Osteoblast (primary cell): ENCODE measurements around the gene COX10. TPM values are rescaled to one million over a fixed set of nuclear protein-coding genes. Genes with fewer than 3 reads are reported as not detected.
"Not testable (repeated sequence)": the region's sequence is repeated elsewhere in the genome, so short reads cannot be mapped to it uniquely, and the experiment has no call there.

Experiments
- DNase-seq: peaks from one replicate; pipeline ENCODE4 v3.0.0; 2011; ENCODE audit warnings: low spot score, mixed read lengths; ENCODE audit not compliant: insufficient read length; ENCODE audit errors: missing footprints
- H2AFZ ChIP-seq: 2 replicates; pipeline ENCODE4 v1.6.0; 2011; ENCODE audit warnings: mild to moderate bottlenecking, low read length
- H3K27ac ChIP-seq: 2 replicates; pipeline ENCODE4 v1.5.1; 2011; ENCODE audit warnings: mild to moderate bottlenecking, low read depth, low read length, moderate library complexity
- H3K27me3 ChIP-seq: 2 replicates; pipeline ENCODE4 v1.6.0; 2012; ENCODE audit warnings: mild to moderate bottlenecking, control low read depth, inconsistent platforms, low read length, moderate library complexity; ENCODE audit not compliant: insufficient read depth
- H3K36me3 ChIP-seq: 2 replicates; pipeline ENCODE4 v1.5.1; 2011; ENCODE audit warnings: mild to moderate bottlenecking, low read length, control low read depth, moderate library complexity; ENCODE audit not compliant: insufficient read depth
- H3K4me1 ChIP-seq: 2 replicates; pipeline ENCODE4 v1.5.1; 2011; ENCODE audit warnings: mild to moderate bottlenecking, low read length, control low read depth, moderate library complexity; ENCODE audit not compliant: insufficient read depth
- H3K4me2 ChIP-seq: 2 replicates; pipeline ENCODE4 v1.6.0; 2011; ENCODE audit warnings: mild to moderate bottlenecking, low read length; ENCODE audit not compliant: insufficient read depth
- H3K4me3 ChIP-seq: fragments of 200-600 bp; sonication (generic); 3 replicates; pipeline ENCODE4 v1.5.1; 2012; ENCODE audit warnings: mild to moderate bottlenecking, low read length, inconsistent platforms; ENCODE audit not compliant: insufficient read depth
- H3K79me2 ChIP-seq: 2 replicates; pipeline ENCODE4 v1.6.0; 2012; ENCODE audit warnings: mild to moderate bottlenecking, low read length, control low read depth, inconsistent platforms; ENCODE audit not compliant: insufficient read depth
- H3K9me3 ChIP-seq: 2 replicates; pipeline ENCODE4 v1.5.1; 2011; ENCODE audit warnings: low read depth, low read length, control low read depth
- H4K20me1 ChIP-seq: 2 replicates; pipeline ENCODE4 v1.6.0; 2012; ENCODE audit warnings: mild to moderate bottlenecking, low read length, control low read depth; ENCODE audit not compliant: insufficient read depth
- CTCF ChIP-seq: IDR thresholded peaks from 2 replicates; pipeline ENCODE4 v1.5.1; 2011; ENCODE audit warnings: mild to moderate bottlenecking, low read depth, low read length, moderate library complexity; ENCODE audit errors: extremely low read depth
- total RNA-seq: library from RNA; depleted of rRNA; stranded (reverse); fragments of >200 nt; gene quantifications from 2 replicates; pipeline ENCODE4 v1.2.3, GENCODE V29; 2012

Gene COX10
- total RNA-seq, 1 donor: 14.8 TPM

- not testable (repeated sequence) for DNase-seq, H3K27me3 ChIP-seq, H2AFZ ChIP-seq, H4K20me1 ChIP-seq, H3K27ac ChIP-seq, H3K79me2 ChIP-seq, H3K9me3 ChIP-seq, H3K36me3 ChIP-seq, H3K4me3 ChIP-seq, H3K4me1 ChIP-seq, H3K4me2 ChIP-seq
Measured at GRCh38 chr17:14192039-14192438, 122.7 kb downstream of the COX10 start.

- H3K4me2 ChIP-seq, H3K4me3 ChIP-seq, H3K79me2 ChIP-seq, H3K36me3 ChIP-seq, DNase-seq, H3K4me1 ChIP-seq, H3K27me3 ChIP-seq, H2AFZ ChIP-seq, H3K9me3 ChIP-seq, H3K27ac ChIP-seq, H4K20me1 ChIP-seq: not testable (repeated sequence)
Measured at GRCh38 chr17:14192636-14193344, 123.5 kb downstream of the COX10 start.

GRCh38 chr17:14196377-14196997 is 127.2 kb downstream of the COX10 start:
- DNase-seq: no peak
- no peaks in the 10 kb centered on the region for H3K4me1 ChIP-seq
- no peaks in the 10 kb centered on the region for H3K9me3 ChIP-seq
- no peak overlapping the region for H3K4me2 ChIP-seq
- no peak overlapping the region for H2AFZ ChIP-seq
- no peaks in the 10 kb centered on the region for H3K79me2 ChIP-seq
- H3K4me3 ChIP-seq: no peak overlapping the region
- no peaks in the 10 kb centered on the region for H3K36me3 ChIP-seq
- no peaks in the 10 kb centered on the region for H4K20me1 ChIP-seq
- H3K27ac ChIP-seq: no peak overlapping the region
- TF ChIP-seq CTCF: peak; percentile 4
- H3K27me3 ChIP-seq: no peaks in the 10 kb centered on the region

- H3K4me1 ChIP-seq: no peaks in the 10 kb centered on the region
- H4K20me1 ChIP-seq: no peaks in the 10 kb centered on the region
- no peaks in the 10 kb centered on the region for H3K36me3 ChIP-seq
- no peak overlapping the region for H2AFZ ChIP-seq
- no peaks in the 10 kb centered on the region for H3K27me3 ChIP-seq
- H3K27ac ChIP-seq: no peak overlapping the region
- no peak for DNase-seq
- no peak overlapping the region for H3K4me2 ChIP-seq
- H3K9me3 ChIP-seq: no peaks in the 10 kb centered on the region
- no peaks in the 10 kb centered on the region for H3K79me2 ChIP-seq
- no peak overlapping the region for H3K4me3 ChIP-seq
- no peak for TF ChIP-seq CTCF
Measured at GRCh38 chr17:14197057-14197456, 127.8 kb downstream of the COX10 start.

- Histone ChIP-seq H2AFZ (no peak overlapping the region), H3K27ac (no peak overlapping the region), H3K9me3 (no peaks in the 10 kb centered on the region), H3K36me3 (no peaks in the 10 kb centered on the region), H4K20me1 (no peaks in the 10 kb centered on the region), H3K27me3 (no peaks in the 10 kb centered on the region), H3K4me3 (no peak overlapping the region), H3K79me2 (no peaks in the 10 kb centered on the region), H3K4me2 (no peak overlapping the region), H3K4me1 (no peaks in the 10 kb centered on the region)
- TF ChIP-seq CTCF: no peak
- DNase-seq: no peak
Measured at GRCh38 chr17:14197586-14197985, 128.3 kb downstream of the COX10 start.
